Measurements from ENCODE around the gene LGR5.

- TF ChIP-seq CTCF (IDR thresholded peaks at IDR 0.05; ENCODE audit: extremely low read depth in 1 of 2, insufficient read depth in 1 of 2, low read depth in 1 of 2, low read length in 2 of 2) (no peak), EZH2 (IDR thresholded peaks at IDR 0.05; ENCODE audit: borderline replicate concordance, low read depth, low read length, severe bottlenecking) (no peak), POLR2A (IDR thresholded peaks at IDR 0.05; ENCODE audit: low read depth, low read length) (no peak), POLR2AphosphoS5 (IDR thresholded peaks at IDR 0.05; ENCODE audit: insufficient read depth, low read depth, low read length) (no peak), FOS (IDR thresholded peaks at IDR 0.05; ENCODE audit: borderline replicate concordance, insufficient read depth, low read length) (no peak)
Observed at GRCh38 chr12:71556448-71556847, 116.8 kb downstream of the LGR5 start.

All from endothelial cell of umbilical vein (primary cell).